Neural cell (in vitro differentiated cells): ENCODE results near the gene SLC36A2. TPM values are rescaled to one million over a fixed set of nuclear protein-coding genes. Genes with fewer than 3 reads are reported as not detected.

ENCODE experiments used
- H2AFZ ChIP-seq: fragments of 200-600, 300-800 bp; sonication (generic), shearing (Covaris generic); 2 replicates; pipeline ENCODE4 v1.6.0; 2014; ENCODE audit warnings: low read depth, mild to moderate bottlenecking, antibody characterized with exemption, low read length, moderate library complexity
- H3F3A ChIP-seq: fragments of 200-600 bp; shearing (Covaris generic); 2 replicates; pipeline ENCODE4 v1.6.1; 2016; ENCODE audit warnings: mild to moderate bottlenecking, moderate library complexity, mixed read lengths, antibody characterized with exemption, low read length; ENCODE audit not compliant: insufficient read depth, poor library complexity, severe bottlenecking
- H3K27ac ChIP-seq: fragments of 200-600, 300-800 bp; sonication (generic), shearing (Covaris generic); 2 replicates; pipeline ENCODE4 v1.5.1; 2014; ENCODE audit warnings: mild to moderate bottlenecking, low read length, moderate library complexity
- H3K27me3 ChIP-seq: fragments of 300-800, 200-600 bp; sonication (generic), shearing (Covaris generic); 2 replicates; pipeline ENCODE4 v1.6.0; 2014; ENCODE audit warnings: mild to moderate bottlenecking, low read depth, low read length, moderate library complexity; ENCODE audit not compliant: insufficient read depth
- H3K36me3 ChIP-seq: fragments of 300-800, 200-600 bp; sonication (generic), shearing (Covaris generic); 2 replicates; pipeline ENCODE4 v1.5.1; 2014; ENCODE audit warnings: mild to moderate bottlenecking, antibody characterized with exemption, low read length, moderate library complexity; ENCODE audit not compliant: insufficient read depth
- H3K4me2 ChIP-seq: fragments of 300-800, 200-600 bp; sonication (generic), shearing (Covaris generic); 2 replicates; pipeline ENCODE4 v1.6.0; 2014; ENCODE audit warnings: mild to moderate bottlenecking, low read length
- H3K4me3 ChIP-seq: fragments of 300-800, 200-600 bp; sonication (generic), shearing (Covaris generic); 2 replicates; pipeline ENCODE4 v1.5.1; 2014; ENCODE audit warnings: mild to moderate bottlenecking, low read length, moderate library complexity
- H3K79me2 ChIP-seq: fragments of 200-600 bp; shearing (Covaris generic); replicated peaks from 2 replicates; pipeline ENCODE4 v1.6.0; 2014; ENCODE audit warnings: mild to moderate bottlenecking, low read length, moderate library complexity; ENCODE audit not compliant: insufficient read depth
- H3K9ac ChIP-seq: fragments of 300-800, 200-600 bp; sonication (generic), shearing (Covaris generic); 2 replicates; pipeline ENCODE4 v1.6.1; 2016; ENCODE audit warnings: mild to moderate bottlenecking, low read length, mixed read lengths
- H3K9me2 ChIP-seq: fragments of 200-600 bp; shearing (Covaris generic); 2 replicates; pipeline ENCODE4 v1.6.1; 2016; ENCODE audit warnings: mild to moderate bottlenecking, low read length, mixed read lengths; ENCODE audit not compliant: insufficient read depth
- H3K9me3 ChIP-seq: fragments of 200-600, 300-800 bp; sonication (generic), shearing (Covaris generic); 2 replicates; pipeline ENCODE4 v1.6.1; 2016; ENCODE audit warnings: mild to moderate bottlenecking, mixed run types, low read length, moderate library complexity, mixed read lengths
- H4K20me1 ChIP-seq: fragments of 200-600 bp; shearing (Covaris generic); 2 replicates; pipeline ENCODE4 v1.6.1; 2016; ENCODE audit warnings: mild to moderate bottlenecking, mixed run types; ENCODE audit not compliant: insufficient read depth
- EP300 ChIP-seq: fragments of 450-650 bp; conservative IDR thresholded peaks from 2 replicates; pipeline ENCODE4 v1.6.1; 2014; ENCODE audit warnings: antibody characterized with exemption, mild to moderate bottlenecking, moderate library complexity; ENCODE audit not compliant: poor library complexity, severe bottlenecking
- EZH2 ChIP-seq: fragments of 200-600, 300-800 bp; shearing (Covaris generic), sonication (generic); IDR thresholded peaks from 2 replicates; pipeline ENCODE4 v1.6.1; 2014; ENCODE audit warnings: antibody characterized with exemption, low read length, borderline replicate concordance, mild to moderate bottlenecking; ENCODE audit not compliant: insufficient read depth, poor library complexity, severe bottlenecking
- MXI1 ChIP-seq: fragments of 450-650 bp; conservative IDR thresholded peaks from 2 replicates; pipeline ENCODE4 v1.6.1; 2014; ENCODE audit warnings: antibody characterized with exemption, mild to moderate bottlenecking; ENCODE audit not compliant: poor library complexity, severe bottlenecking
- POLR2AphosphoS5 ChIP-seq: IDR thresholded peaks from 2 replicates; pipeline ENCODE4 v1.6.1; 2012
- RAD21 ChIP-seq: fragments of 450-650 bp; conservative IDR thresholded peaks from 2 replicates; pipeline ENCODE4 v1.6.1; 2014; ENCODE audit warnings: antibody characterized with exemption, mild to moderate bottlenecking, moderate library complexity
- REST ChIP-seq: IDR thresholded peaks from 2 replicates; pipeline ENCODE4 v1.6.1; 2012; ENCODE audit warnings: borderline replicate concordance
- SMC3 ChIP-seq: fragments of 450-650 bp; conservative IDR thresholded peaks from 2 replicates; pipeline ENCODE4 v1.6.1; 2014; ENCODE audit warnings: antibody characterized with exemption, mild to moderate bottlenecking, moderate library complexity; ENCODE audit not compliant: poor library complexity
- TAF1 ChIP-seq: IDR thresholded peaks from 2 replicates; pipeline ENCODE4 v1.6.1; 2012; ENCODE audit warnings: low read depth
- polyA plus RNA-seq: library from polyadenylated mRNA; depleted of rRNA; stranded (reverse); fragments of >200 nt; gene quantifications from 2 replicates; pipeline ENCODE4 v1.2.3, GENCODE V29; 2014
- TF ChIP-seq, protein P1 (sequence below): fragments of 450-650 bp; IDR thresholded peaks from 2 replicates; pipeline ENCODE4 v1.5.1; 2014; ENCODE audit warnings: antibody characterized with exemption, mild to moderate bottlenecking, moderate library complexity; ENCODE audit not compliant: poor library complexity, severe bottlenecking

The SLC36A2 gene
- polyA plus RNA-seq, 1 donor from 2014 or later = not detected

DNA sequence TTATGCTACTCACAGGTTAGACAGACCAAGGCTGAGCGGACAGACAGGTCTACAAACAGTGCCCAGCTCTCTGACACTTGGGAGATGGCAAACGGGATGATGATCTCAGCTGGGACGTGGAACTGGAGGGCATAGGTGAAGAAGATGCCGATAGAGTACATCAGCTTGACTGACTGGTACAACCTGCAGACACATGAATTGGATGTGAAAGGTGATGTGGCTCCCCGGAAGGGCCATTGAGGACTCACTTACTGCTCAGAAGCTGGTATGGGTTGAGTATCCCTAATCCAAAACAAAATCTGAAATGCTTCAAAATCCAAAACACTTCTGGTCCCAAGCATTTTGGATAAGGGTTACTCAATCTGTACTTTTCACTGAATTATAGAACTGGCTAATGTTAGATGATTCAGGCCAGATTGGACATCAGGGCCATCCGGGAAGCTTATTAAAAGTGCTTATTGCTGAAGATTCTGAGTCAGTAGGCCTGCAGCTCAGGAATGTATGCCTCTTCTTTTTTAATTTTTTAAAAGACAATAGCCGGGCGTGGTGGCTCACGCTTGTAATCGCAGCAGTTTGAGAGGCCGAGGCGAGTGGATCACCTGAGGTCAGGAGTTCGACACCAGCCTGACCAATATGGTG lies 66.2 kb downstream of the SLC36A2 start:
- no peaks in the 10 kb centered on the region for H3K9me2 ChIP-seq
- no peak overlapping the region for H3K9ac ChIP-seq
- H3K4me3 ChIP-seq = no peak overlapping the region
- H3K27me3 ChIP-seq = no peaks in the 10 kb centered on the region
- TF ChIP-seq SMC3 (no peak), TAF1 (no peak), EZH2 (no peak), REST (no peak)
- TF ChIP-seq, protein P1, sequence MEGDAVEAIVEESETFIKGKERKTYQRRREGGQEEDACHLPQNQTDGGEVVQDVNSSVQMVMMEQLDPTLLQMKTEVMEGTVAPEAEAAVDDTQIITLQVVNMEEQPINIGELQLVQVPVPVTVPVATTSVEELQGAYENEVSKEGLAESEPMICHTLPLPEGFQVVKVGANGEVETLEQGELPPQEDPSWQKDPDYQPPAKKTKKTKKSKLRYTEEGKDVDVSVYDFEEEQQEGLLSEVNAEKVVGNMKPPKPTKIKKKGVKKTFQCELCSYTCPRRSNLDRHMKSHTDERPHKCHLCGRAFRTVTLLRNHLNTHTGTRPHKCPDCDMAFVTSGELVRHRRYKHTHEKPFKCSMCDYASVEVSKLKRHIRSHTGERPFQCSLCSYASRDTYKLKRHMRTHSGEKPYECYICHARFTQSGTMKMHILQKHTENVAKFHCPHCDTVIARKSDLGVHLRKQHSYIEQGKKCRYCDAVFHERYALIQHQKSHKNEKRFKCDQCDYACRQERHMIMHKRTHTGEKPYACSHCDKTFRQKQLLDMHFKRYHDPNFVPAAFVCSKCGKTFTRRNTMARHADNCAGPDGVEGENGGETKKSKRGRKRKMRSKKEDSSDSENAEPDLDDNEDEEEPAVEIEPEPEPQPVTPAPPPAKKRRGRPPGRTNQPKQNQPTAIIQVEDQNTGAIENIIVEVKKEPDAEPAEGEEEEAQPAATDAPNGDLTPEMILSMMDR = no peak
- no peaks in the 10 kb centered on the region for H4K20me1 ChIP-seq
- no peaks in the 10 kb centered on the region for H3K79me2 ChIP-seq
- no peak overlapping the region for H2AFZ ChIP-seq
- no peak overlapping the region for H3K27ac ChIP-seq
- H3K4me2 ChIP-seq = no peak overlapping the region
- H3F3A ChIP-seq = no peaks in the 10 kb centered on the region
- no peaks in the 10 kb centered on the region for H3K9me3 ChIP-seq
- H3K36me3 ChIP-seq = no peaks in the 10 kb centered on the region

DNA sequence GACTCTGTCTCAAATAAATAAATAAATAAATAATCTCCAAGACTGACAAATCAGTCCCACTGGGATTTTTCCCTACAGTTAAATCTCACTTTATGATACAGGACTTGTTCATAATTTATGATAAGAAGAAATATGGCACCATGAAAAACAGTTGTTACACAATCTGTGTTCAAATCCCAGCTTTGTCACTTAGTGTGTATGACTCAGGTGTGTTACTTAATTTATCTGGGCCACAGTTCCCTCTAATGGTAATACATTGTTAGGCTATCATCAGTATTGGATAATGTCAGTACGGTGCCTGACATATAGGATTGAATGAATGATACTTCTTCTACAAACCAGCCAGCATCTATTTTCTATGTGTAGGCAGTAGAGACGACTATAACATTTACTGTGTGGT lies 66.9 kb downstream of the SLC36A2 start:
- no peak overlapping the region for H3K4me3 ChIP-seq
- no peaks in the 10 kb centered on the region for H3K27me3 ChIP-seq
- TF ChIP-seq RAD21 (no peak), SMC3 (no peak), MXI1 (no peak), EP300 (no peak), POLR2AphosphoS5 (no peak), EZH2 (no peak), TAF1 (no peak)
- TF ChIP-seq, protein P1 = no peak

More for the DNA sequence above, 66.9 kb downstream of the SLC36A2 start:
- Histone ChIP-seq H3F3A (no peaks in the 10 kb centered on the region), H4K20me1 (no peaks in the 10 kb centered on the region), H3K9me3 (no peaks in the 10 kb centered on the region), H3K4me2 (no peak overlapping the region), H3K9ac (no peak overlapping the region), H3K27ac (no peak overlapping the region), H3K36me3 (no peaks in the 10 kb centered on the region), H3K79me2 (no peaks in the 10 kb centered on the region), H2AFZ (no peak overlapping the region), H3K9me2 (no peaks in the 10 kb centered on the region)
